GM23338 (cell line): Measurements from ENCODE around the gene RNASE11. TPM values are rescaled to one million over a fixed set of nuclear protein-coding genes. Genes with fewer than 3 reads are reported as not detected.

Experiments
- ATAC-seq: fragments of 200-7000 bp; cut with Tn5 transposase; 3 replicates; pipeline ENCODE4 v1.9.1; 2020
- DNase-seq: peaks from one replicate; pipeline ENCODE4 v3.0.0-alpha.2; 2015; ENCODE audit warnings: low spot score
- H2AFZ ChIP-seq: fragments of 200-600 bp; sonication (generic); 2 replicates; pipeline ENCODE4 v1.8.0; 2016; ENCODE audit warnings: antibody characterized with exemption, mild to moderate bottlenecking, moderate library complexity
- H3F3A ChIP-seq: fragments of 200-600 bp; sonication (generic); replicated peaks from 2 replicates; pipeline ENCODE4 v1.8.0; 2017; ENCODE audit warnings: antibody characterized with exemption, mixed run types, low read depth
- H3K27ac ChIP-seq: fragments of 200-600 bp; sonication (generic); 2 replicates; pipeline ENCODE4 v1.6.1; 2016; ENCODE audit warnings: low read depth
- H3K27me3 ChIP-seq: fragments of 200-600 bp; sonication (generic); 2 replicates; pipeline ENCODE4 v1.8.0; 2016; ENCODE audit warnings: mild to moderate bottlenecking, mixed run types, moderate library complexity; ENCODE audit not compliant: insufficient read depth
- H3K36me3 ChIP-seq: fragments of 200-600 bp; sonication (generic); 2 replicates; pipeline ENCODE4 v1.8.0; 2016; ENCODE audit warnings: mild to moderate bottlenecking; ENCODE audit not compliant: insufficient read depth
- H3K4me1 ChIP-seq: fragments of 200-600 bp; sonication (generic); 2 replicates; pipeline ENCODE4 v1.8.0; 2016; ENCODE audit warnings: mild to moderate bottlenecking, moderate library complexity; ENCODE audit not compliant: insufficient read depth
- H3K4me2 ChIP-seq: fragments of 200-600 bp; sonication (generic); 2 replicates; pipeline ENCODE4 v1.7.1; 2017; ENCODE audit warnings: mixed run types
- H3K4me3 ChIP-seq: fragments of 200-600 bp; sonication (generic); 2 replicates; pipeline ENCODE4 v1.6.1; 2016; ENCODE audit warnings: mixed run types
- H3K79me2 ChIP-seq: fragments of 200-600 bp; sonication (generic); replicated peaks from 2 replicates; pipeline ENCODE4 v1.8.0; 2017; ENCODE audit warnings: mild to moderate bottlenecking; ENCODE audit not compliant: insufficient read depth
- H3K9me2 ChIP-seq: fragments of 200-600 bp; sonication (generic); 2 replicates; pipeline ENCODE4 v1.8.0; 2017; ENCODE audit not compliant: insufficient read depth
- H4K20me1 ChIP-seq: fragments of 200-600 bp; sonication (generic); replicated peaks from 2 replicates; pipeline ENCODE4 v1.8.0; 2017; ENCODE audit warnings: mild to moderate bottlenecking; ENCODE audit not compliant: insufficient read depth
- H3K27ac Mint-ChIP-seq: 2 replicates; pipeline ENCODE4 v1.8.0; 2020; ENCODE audit warnings: inconsistent platforms, mild to moderate bottlenecking, moderate library complexity, mixed read lengths
- H3K27me3 Mint-ChIP-seq: 3 replicates; pipeline ENCODE4 v1.8.0; 2022; ENCODE audit warnings: low read depth, mild to moderate bottlenecking, moderate library complexity, mixed read lengths, inconsistent platforms; ENCODE audit not compliant: insufficient read depth, poor library complexity
- H3K36me3 Mint-ChIP-seq: 3 replicates; pipeline ENCODE4 v1.8.0; 2021; ENCODE audit warnings: low read depth, mild to moderate bottlenecking, inconsistent platforms, moderate library complexity, mixed read lengths
- H3K4me1 Mint-ChIP-seq: 3 replicates; pipeline ENCODE4 v1.8.0; 2020; ENCODE audit warnings: mild to moderate bottlenecking, inconsistent platforms, mixed read lengths
- H3K4me3 Mint-ChIP-seq: 3 replicates; pipeline ENCODE4 v1.8.0; 2021; ENCODE audit warnings: moderate library complexity, mild to moderate bottlenecking, inconsistent platforms, mixed read lengths
- H3K9me3 Mint-ChIP-seq: 3 replicates; pipeline ENCODE4 v1.8.0; 2020; ENCODE audit warnings: moderate library complexity, mild to moderate bottlenecking, inconsistent platforms, mixed read lengths
- JUNB ChIP-seq: IDR thresholded peaks from one replicate; pipeline ENCODE4 v1.6.1; 2016; ENCODE audit warnings: antibody characterized with exemption; ENCODE audit not compliant: unreplicated experiment
- NANOG ChIP-seq: IDR thresholded peaks from 2 replicates; pipeline ENCODE4 v1.6.1; 2016; ENCODE audit warnings: antibody characterized with exemption, borderline replicate concordance
- POLR2AphosphoS5 ChIP-seq: IDR thresholded peaks from 2 replicates; pipeline ENCODE4 v1.6.1; 2016; ENCODE audit warnings: antibody characterized with exemption, low read depth
- STAT1 ChIP-seq: IDR thresholded peaks from one replicate; pipeline ENCODE4 v1.6.1; 2016; ENCODE audit warnings: antibody characterized with exemption; ENCODE audit not compliant: unreplicated experiment
- ZNF331 ChIP-seq: fragments of 250-450 bp; sonication (Bioruptor Pico); IDR thresholded peaks from 2 replicates; pipeline ENCODE4 v1.5.0; 2020; ENCODE audit warnings: low read depth, mild to moderate bottlenecking, moderate library complexity
- polyA plus RNA-seq: library from polyadenylated mRNA; unstranded; fragments of >200 nt; fragmentation: Nextera tagmentation; extraction: Ambion mirVana; gene quantifications from 2 replicates; pipeline ENCODE4 v1.2.1, GENCODE V29; 2016
- total RNA-seq: library from RNA; depleted of rRNA; stranded (reverse); fragments of >200 nt; shearing (Covaris generic); gene quantifications from 2 replicates; pipeline ENCODE4 v1.2.3, GENCODE V29; 2014
- TF ChIP-seq, protein P1 (sequence below): IDR thresholded peaks from 2 replicates; pipeline ENCODE4 v1.6.1; 2016; ENCODE audit warnings: antibody characterized with exemption

RNASE11 gene
- total and polyA plus RNA-seq, 2 experiments from 2014 or later = not detected

DNA sequence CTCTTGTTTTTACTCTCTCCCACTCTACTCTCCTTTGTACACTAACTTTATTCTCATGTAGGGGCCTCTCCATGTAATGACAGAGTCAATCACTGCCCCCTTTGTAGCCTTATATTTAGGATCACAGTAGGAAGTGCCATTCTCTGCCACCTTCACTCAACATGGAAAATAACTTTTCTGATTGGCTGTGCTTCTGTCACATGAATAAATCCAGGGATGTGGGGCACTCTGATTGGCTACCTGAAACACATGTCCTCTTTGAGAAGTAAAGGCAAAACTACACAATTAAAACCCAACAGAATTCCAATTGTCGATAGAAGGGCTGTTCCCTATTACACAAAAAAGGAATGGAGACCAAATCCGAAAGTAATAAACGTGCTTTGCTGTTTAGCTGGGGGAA lies 26.8 kb downstream of the RNASE11 start, which contains the start of gene RNASE9 (continued):
- TF ChIP-seq, protein P1, sequence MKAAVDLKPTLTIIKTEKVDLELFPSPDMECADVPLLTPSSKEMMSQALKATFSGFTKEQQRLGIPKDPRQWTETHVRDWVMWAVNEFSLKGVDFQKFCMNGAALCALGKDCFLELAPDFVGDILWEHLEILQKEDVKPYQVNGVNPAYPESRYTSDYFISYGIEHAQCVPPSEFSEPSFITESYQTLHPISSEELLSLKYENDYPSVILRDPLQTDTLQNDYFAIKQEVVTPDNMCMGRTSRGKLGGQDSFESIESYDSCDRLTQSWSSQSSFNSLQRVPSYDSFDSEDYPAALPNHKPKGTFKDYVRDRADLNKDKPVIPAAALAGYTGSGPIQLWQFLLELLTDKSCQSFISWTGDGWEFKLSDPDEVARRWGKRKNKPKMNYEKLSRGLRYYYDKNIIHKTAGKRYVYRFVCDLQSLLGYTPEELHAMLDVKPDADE = no peak
- TF ChIP-seq NANOG (no peak), JUNB (no peak), ZNF331 (CRISPR knock-in tag) (no peak)

DNA sequence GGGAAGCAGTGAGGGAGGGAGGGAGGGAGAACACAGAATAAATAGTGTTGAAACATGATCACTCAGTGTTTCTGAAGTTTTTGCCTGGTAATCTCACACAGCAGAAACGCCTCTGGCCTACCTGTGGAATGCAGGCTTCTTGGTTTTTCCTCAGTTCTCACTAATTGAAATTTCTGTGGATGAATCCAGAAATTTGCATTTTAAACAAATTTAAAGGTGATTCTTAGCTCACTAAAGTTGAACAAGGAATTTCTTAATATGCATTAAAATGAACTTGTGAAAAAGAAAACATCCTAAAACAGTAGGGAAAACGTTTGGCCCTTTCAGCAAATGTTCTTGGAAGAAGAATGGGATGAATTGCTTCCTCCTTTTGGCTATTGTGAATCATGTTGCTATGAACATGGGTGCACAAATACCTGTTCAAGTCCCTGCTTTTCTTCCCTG lies 28.3 kb downstream of the RNASE11 start:
- Mint-ChIP-seq H3K36me3 (no peaks in the 10 kb centered on the region), H3K27ac (peak overlapping the region; percentile 92), H3K4me1 (peaks cover 40% of the 10 kb centered on the region), H3K27me3 (no peaks in the 10 kb centered on the region), H3K4me3 (peak overlapping the region; percentile 21), H3K9me3 (no peaks in the 10 kb centered on the region)
- peak overlapping the region; percentile 91 for H3K27ac ChIP-seq
- H3K36me3 ChIP-seq = no peaks in the 10 kb centered on the region
- ATAC-seq (peak; percentile 92), DNase-seq (peak; percentile 59)
- H3K4me1 ChIP-seq = peaks cover 44% of the 10 kb centered on the region
- H3K4me2 ChIP-seq = peak overlapping the region; percentile 48
- H3F3A ChIP-seq = peaks cover 13% of the 10 kb centered on the region
- TF ChIP-seq NANOG = peak; percentile 75; the same call in 1 of the 2 replicates
- no peak for TF ChIP-seq ZNF331 (CRISPR knock-in tag)
- no peak overlapping the region for H2AFZ ChIP-seq
- H3K79me2 ChIP-seq = no peaks in the 10 kb centered on the region
- H3K27me3 ChIP-seq = no peaks in the 10 kb centered on the region
- H3K4me3 ChIP-seq = peak overlapping the region; percentile 6; the same call in 1 of the 2 replicates
- no peaks in the 10 kb centered on the region for H4K20me1 ChIP-seq
- H3K9me2 ChIP-seq = 0 out of 2 replicates have a peak, but pooled peaks cover 4% of the 10 kb centered on the region

DNA sequence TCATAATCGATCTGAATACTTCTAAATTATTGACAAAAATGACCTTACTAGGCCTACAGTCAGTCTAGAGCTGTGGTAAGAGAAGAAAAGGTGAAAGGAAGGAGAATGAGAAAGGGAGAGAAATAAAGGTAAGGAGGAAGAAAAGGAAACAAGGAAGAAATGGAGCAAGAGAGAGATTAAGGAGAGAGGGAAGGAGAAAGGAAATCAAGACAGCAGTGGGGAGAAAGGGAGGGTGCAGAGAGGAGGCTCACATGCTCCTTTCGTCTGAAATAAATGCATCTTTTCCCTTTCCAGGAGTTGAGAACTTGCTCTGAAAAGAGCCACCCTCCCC lies 30.6 kb downstream of the RNASE11 start:
- Mint-ChIP-seq H3K27ac (peak overlapping the region; percentile 64; the same call in 1 of the 2 replicates), H3K4me3 (no peak overlapping the region; the same call in 2 of the 3 replicates), H3K27me3 (no peaks in the 10 kb centered on the region), H3K36me3 (no peaks in the 10 kb centered on the region), H3K9me3 (no peaks in the 10 kb centered on the region), H3K4me1 (peaks cover 37% of the 10 kb centered on the region)
- no peak for ATAC-seq
- DNase-seq = no peak
- peaks cover 13% of the 10 kb centered on the region for H3F3A ChIP-seq
- no peaks in the 10 kb centered on the region for H4K20me1 ChIP-seq
- peaks cover 44% of the 10 kb centered on the region for H3K4me1 ChIP-seq
- no peak overlapping the region for H3K27ac ChIP-seq
- TF ChIP-seq POLR2AphosphoS5 = no peak
- TF ChIP-seq STAT1 = no peak
- TF ChIP-seq NANOG = no peak
- H3K36me3 ChIP-seq = no peaks in the 10 kb centered on the region
- H3K27me3 ChIP-seq = no peaks in the 10 kb centered on the region
- no peaks in the 10 kb centered on the region for H3K79me2 ChIP-seq
- H3K9me2 ChIP-seq = 0 out of 2 replicates have a peak, but pooled peaks cover 4% of the 10 kb centered on the region
- H3K4me2 ChIP-seq = peak overlapping the region; percentile 25; the same call in 1 of the 2 replicates
- peak overlapping the region; percentile 20; the same call in 1 of the 2 replicates for H2AFZ ChIP-seq
- H3K4me3 ChIP-seq = no peak overlapping the region
